ENCODE data around the gene OSTF1. TPM values are rescaled to one million over a fixed set of nuclear protein-coding genes. Genes with fewer than 3 reads are reported as not detected.

The OSTF1 gene
- total RNA-seq, 4 donors from 2014 or later: 37.9 to 69.4 (median 42.4) TPM

DNA sequence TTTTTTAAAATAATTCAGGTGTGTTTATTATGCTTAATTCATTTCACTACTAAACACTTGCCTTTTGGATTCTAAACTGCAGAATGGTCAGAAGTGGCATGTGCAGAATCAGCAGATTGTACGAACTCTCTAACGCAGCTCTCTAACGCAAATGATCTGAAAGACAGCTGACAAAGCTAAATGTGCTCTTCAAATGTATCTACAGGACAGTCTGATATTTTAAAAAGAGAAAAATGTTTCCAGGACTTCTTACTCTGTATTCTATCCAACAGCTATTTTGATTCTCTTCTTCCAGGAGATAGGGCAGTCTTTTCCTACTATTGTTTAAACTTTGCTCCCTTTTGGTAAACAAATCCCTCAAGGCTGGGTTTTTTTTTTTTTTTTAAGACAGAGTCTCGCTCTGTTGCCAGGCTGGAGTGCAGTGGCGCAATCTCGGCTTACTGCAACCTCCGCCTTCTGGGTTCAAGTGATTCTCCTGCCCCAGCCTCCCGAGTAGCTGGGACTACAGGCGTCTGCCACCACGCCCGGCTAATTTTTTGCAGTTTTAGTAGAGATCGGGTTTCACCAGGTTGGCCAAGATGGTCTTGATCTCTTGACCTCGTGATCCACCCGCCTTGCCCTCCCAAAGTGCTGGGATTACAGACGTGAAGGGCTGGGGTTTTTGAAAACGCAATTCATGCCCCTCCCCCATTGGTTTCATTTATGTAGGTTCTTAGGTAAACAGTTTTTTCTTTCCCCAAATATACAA, 1.6 kb upstream of the OSTF1 start:
- TF ChIP-seq, protein P1, sequence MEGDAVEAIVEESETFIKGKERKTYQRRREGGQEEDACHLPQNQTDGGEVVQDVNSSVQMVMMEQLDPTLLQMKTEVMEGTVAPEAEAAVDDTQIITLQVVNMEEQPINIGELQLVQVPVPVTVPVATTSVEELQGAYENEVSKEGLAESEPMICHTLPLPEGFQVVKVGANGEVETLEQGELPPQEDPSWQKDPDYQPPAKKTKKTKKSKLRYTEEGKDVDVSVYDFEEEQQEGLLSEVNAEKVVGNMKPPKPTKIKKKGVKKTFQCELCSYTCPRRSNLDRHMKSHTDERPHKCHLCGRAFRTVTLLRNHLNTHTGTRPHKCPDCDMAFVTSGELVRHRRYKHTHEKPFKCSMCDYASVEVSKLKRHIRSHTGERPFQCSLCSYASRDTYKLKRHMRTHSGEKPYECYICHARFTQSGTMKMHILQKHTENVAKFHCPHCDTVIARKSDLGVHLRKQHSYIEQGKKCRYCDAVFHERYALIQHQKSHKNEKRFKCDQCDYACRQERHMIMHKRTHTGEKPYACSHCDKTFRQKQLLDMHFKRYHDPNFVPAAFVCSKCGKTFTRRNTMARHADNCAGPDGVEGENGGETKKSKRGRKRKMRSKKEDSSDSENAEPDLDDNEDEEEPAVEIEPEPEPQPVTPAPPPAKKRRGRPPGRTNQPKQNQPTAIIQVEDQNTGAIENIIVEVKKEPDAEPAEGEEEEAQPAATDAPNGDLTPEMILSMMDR (IDR thresholded peaks at IDR 0.05; ENCODE audit: low read depth): no peak

- TF ChIP-seq, protein P1 (IDR thresholded peaks at IDR 0.05; ENCODE audit: low read depth): no peak
These were observed 958 bp upstream of the OSTF1 start for GRCh38 chr9:75087289-75087823.

DNA sequence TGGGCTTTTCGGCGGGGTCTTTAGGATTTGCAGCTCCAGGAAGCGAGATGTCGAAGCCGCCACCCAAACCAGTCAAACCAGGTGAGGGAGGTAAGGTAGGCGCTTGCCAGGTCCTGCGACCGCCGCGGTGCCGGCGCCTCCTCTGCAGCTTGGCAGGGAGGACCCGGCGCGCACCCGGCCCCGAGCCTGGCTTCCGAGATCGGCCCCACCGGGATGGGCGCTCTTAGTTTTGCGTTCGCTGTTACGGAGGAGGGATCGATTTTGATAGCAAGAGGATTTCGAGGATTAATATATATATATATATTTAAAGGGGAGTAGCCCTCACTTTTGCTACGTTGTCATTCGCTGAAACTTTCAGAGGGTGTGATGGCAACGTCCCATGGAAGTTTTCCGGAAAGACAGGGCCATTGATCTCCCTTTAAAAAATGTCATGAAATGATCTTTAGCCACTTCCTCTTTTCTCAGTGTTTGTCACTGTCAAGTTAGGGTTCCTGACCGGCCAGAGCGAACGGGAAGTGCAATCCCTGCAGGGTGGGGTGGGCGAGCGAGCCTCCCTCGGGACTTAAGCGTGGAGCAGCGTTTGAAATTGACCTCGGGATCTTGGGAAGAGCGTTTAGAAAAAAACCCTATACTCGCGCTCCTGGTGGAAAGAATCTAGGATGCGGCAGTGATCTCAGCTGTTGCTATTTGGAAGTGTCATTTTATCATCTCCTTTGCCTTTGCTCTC, 495 bp downstream of the OSTF1 start:
- TF ChIP-seq, protein P1 (IDR thresholded peaks at IDR 0.05; ENCODE audit: low read depth): no peak

- TF ChIP-seq, protein P1 (IDR thresholded peaks at IDR 0.05; ENCODE audit: low read depth): no peak
These were observed 1.1 kb downstream of the OSTF1 start for GRCh38 chr9:75089373-75089766.

GRCh38 chr9:75090579-75090978, 2.3 kb downstream of the OSTF1 start:
- TF ChIP-seq, protein P1 (IDR thresholded peaks at IDR 0.05; ENCODE audit: low read depth): no peak

DNA sequence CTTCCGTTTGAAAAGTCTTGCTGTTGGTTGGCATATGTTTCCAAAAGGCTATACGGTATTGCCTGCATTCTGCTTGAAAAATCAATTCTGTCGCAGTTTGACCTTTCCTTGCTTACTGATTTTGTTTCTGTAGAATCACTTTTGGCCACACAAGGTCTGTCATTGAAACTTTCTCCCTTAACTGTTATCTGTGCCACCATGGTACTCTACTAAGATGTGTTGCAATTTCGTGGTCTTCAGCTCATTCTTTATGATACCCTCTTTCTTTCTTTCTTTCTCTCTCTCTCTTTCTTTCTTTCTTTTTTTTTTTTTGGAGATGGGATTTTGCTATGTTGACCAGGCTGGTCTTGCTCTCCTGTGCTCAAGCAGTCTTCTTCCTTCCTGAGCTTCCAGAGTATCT, 4.5 kb downstream of the OSTF1 start:
- TF ChIP-seq, protein P1 (IDR thresholded peaks at IDR 0.05; ENCODE audit: low read depth): no peak

GRCh38 chr9:75096796-75097195, 8.5 kb downstream of the OSTF1 start:
- TF ChIP-seq, protein P1 (IDR thresholded peaks at IDR 0.05; ENCODE audit: low read depth): no peak

All from subcutaneous adipose tissue (tissue), 4 donors.